Esophagus mucosa (tissue), 1 donor: Measurements from ENCODE around the gene PCP2. TPM values are rescaled to one million over a fixed set of nuclear protein-coding genes. Genes with fewer than 3 reads are reported as not detected.

Source experiments
- ATAC-seq: fragments of 200-7000 bp; cut with Tn5 transposase; one replicate; pipeline ENCODE4 v1.9.1; 2020
- total RNA-seq: library from RNA; stranded (reverse); gene quantifications from one replicate; pipeline ENCODE4 v1.2.4, GENCODE V29; 2023
- donor health status: DM: yes; HTN: yes; CAD: no.

PCP2 gene
- total RNA-seq, 1 donor from 2014 or later, result not detected

GRCh38 chr19:7596211-7596937 lies 37.1 kb downstream of the PCP2 start:
- peak; percentile 7 for ATAC-seq

- ATAC-seq, result peak; percentile 61
These were observed 37.9 kb downstream of the PCP2 start, which contains the start of gene CAMSAP3 for GRCh38 chr19:7595466-7596133. Gene CAMSAP3 (plus strand): TSS chr19:7595863. CDS start chr19:7596003, 140 bp downstream.

DNA sequence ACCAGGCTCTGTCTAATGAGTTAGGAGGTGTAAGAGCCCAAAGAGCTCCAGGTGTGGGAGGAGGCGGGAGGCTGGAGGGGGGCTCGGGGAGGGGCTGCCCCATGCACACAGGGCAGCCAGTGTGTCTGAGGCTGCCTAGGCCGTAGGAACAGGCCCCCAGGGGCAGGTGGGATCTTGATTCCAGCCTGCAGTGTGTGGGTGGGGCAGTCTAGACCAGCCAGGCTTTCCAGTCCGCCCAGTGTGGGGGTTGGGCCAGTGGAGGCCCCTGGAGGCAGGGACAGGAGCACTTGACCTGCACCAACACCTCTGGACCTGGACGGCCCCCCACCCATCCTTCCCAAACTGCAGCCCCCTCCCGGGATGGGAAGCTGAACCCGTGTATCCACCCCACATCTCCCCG lies 43.3 kb downstream of the PCP2 start:
- ATAC-seq, result peak; percentile 87

DNA sequence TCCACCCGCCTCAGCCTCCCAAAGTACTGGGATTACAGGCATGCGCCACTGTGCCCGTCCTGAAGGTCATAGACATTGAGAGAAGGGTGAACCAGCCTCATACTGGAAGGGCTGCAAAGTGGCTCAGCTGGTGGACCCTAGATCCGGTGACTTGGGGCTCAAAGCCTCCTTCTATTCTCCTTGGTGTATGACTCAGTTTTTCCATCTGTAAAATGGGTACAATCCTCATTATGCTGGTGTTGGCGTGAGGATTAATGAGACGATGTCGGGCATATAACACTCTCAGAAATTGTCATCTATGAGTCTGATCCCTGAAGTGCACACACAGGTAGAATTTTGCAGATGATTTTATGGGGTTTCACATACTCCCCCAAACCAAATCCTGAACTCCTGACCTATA lies 43.7 kb downstream of the PCP2 start:
- ATAC-seq, result no peak

DNA sequence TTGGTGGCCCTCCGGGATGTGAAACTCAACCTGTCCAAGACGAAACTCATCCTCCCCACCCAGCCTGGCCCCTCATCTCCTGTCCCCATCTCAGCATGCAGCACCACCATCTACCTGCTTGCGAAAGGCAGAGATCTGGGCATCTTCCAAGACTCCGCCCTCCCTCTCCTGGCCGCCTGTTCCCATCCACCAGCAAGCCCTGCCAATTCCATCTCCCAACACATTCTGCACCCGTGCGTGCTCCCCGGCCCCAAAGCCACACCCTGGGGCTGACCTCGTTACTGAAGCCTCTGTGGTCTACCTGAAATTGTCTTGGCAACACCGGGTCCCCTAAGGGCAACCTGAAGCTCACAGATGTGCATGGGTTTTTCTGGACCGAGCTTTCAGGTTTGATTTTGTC lies 51.1 kb downstream of the PCP2 start:
- peak; percentile 31 for ATAC-seq

Other genes with a start within 250 kb of the PCP2 start
- 4.8 TPM for gene PEX11G, start 144.7 kb downstream of the PCP2 start, total RNA-seq
- gene ZNF358, start 117.6 kb downstream of the PCP2 start, total RNA-seq, result 11.2 TPM
- 9.2 TPM for gene MCOLN1, start 111.1 kb downstream of the PCP2 start, total RNA-seq
- 48.1 TPM for gene PNPLA6, start 98.0 kb downstream of the PCP2 start, total RNA-seq
- gene CAMSAP3, start 37.9 kb downstream of the PCP2 start, total RNA-seq, result 21.2 TPM
- gene XAB2, start 4.2 kb downstream of the PCP2 start, total RNA-seq, result 17.9 TPM
- 91.7 TPM for gene PET100, start 3.9 kb downstream of the PCP2 start, total RNA-seq
- 62.7 TPM for gene STXBP2, start 3.4 kb upstream of the PCP2 start, total RNA-seq
- not detected for gene RETN, start 35.3 kb upstream of the PCP2 start, total RNA-seq
- 0.24 TPM for gene MCEMP1, start 43.4 kb upstream of the PCP2 start, total RNA-seq
- 127 TPM for gene TRAPPC5, start 47.1 kb upstream of the PCP2 start, total RNA-seq
- 0.20 TPM for gene FCER2, start 68.4 kb upstream of the PCP2 start, total RNA-seq
- gene CLEC4G, start 98.4 kb upstream of the PCP2 start, total RNA-seq, result not detected
- gene CD209, start 113.8 kb upstream of the PCP2 start, total RNA-seq, result 0.32 TPM
- not detected for gene CLEC4M, start 129.5 kb upstream of the PCP2 start, total RNA-seq
- gene EVI5L, start 196.5 kb upstream of the PCP2 start, total RNA-seq, result 9.6 TPM
- 0.04 TPM for gene PRR36, start 240.7 kb upstream of the PCP2 start, total RNA-seq